IMR-90 (cell line): ENCODE data around the gene PALLD. TPM values are rescaled to one million over a fixed set of nuclear protein-coding genes. Genes with fewer than 3 reads are reported as not detected.
"Not testable (repeated sequence)": the region's sequence is repeated elsewhere in the genome, so short reads cannot be mapped to it uniquely, and the experiment has no call there.

Experiments
- ATAC-seq: fragments of 200-7000 bp; cut with Tn5 transposase; 2 replicates; pipeline ENCODE4 v1.9.1; 2020; ENCODE audit warnings: low read depth, mild to moderate bottlenecking, moderate library complexity
- BruUV-seq: library from RNA; stranded (reverse); fragments of 400-500 nt; replicated peaks from 2 replicates; lab custom pipeline; 2021; lab: Mats Ljungman, UMichigan
- CTCF ChIA-PET: fragments of 300-600 bp; formaldehyde crosslinking; extraction: SDS; loops from one replicate; lab custom pipeline; 2021; ENCODE audit warnings: antibody characterized with exemption; lab: Yijun Ruan, JAX
- POLR2A ChIA-PET: fragments of 300-600 bp; sonication (Branson Sonifier 250); formaldehyde crosslinking; loops from one replicate; lab custom pipeline; 2022; ENCODE audit warnings: antibody characterized with exemption; ENCODE audit not compliant: unreplicated experiment; lab: Charles Lee
- DNase-seq: peaks from one replicate; pipeline ENCODE4 v3.0.0; 2013
- H2AFZ ChIP-seq: replicated peaks from 2 replicates; pipeline ENCODE3; 2013; ENCODE audit warnings: low read length, mild to moderate bottlenecking; ENCODE audit not compliant: poor library complexity
- H2AK5ac ChIP-seq: 2 replicates; pipeline ENCODE4 v1.6.1; 2013; ENCODE audit warnings: low read depth, low read length, inconsistent platforms
- H2AK9ac ChIP-seq: replicated peaks from 2 replicates; pipeline ENCODE3; 2013; ENCODE audit warnings: mild to moderate bottlenecking, low read depth, low read length, moderate library complexity; ENCODE audit not compliant: poor library complexity
- H2BK120ac ChIP-seq: 2 replicates; pipeline ENCODE4 v1.6.1; 2013; ENCODE audit warnings: low read depth, low read length, inconsistent platforms
- H2BK15ac ChIP-seq: 3 replicates; pipeline ENCODE4 v1.6.1; 2013; ENCODE audit warnings: low read depth, low read length, inconsistent platforms
- H2BK20ac ChIP-seq: 2 replicates; pipeline ENCODE4 v1.6.1; 2013; ENCODE audit warnings: low read depth, mild to moderate bottlenecking, inconsistent platforms, low read length, moderate library complexity
- H2BK5ac ChIP-seq: 2 replicates; pipeline ENCODE4 v1.6.1; 2013; ENCODE audit warnings: mild to moderate bottlenecking, low read depth, low read length, inconsistent platforms; ENCODE audit not compliant: poor library complexity, severe bottlenecking
- H3K14ac ChIP-seq: replicated peaks from 2 replicates; pipeline ENCODE4 v1.6.1; 2013; ENCODE audit warnings: low read depth, low read length, inconsistent platforms
- H3K18ac ChIP-seq: 2 replicates; pipeline ENCODE4 v1.6.1; 2013; ENCODE audit warnings: low read depth, low read length, control low read depth
- H3K23ac ChIP-seq: 2 replicates; pipeline ENCODE4 v1.6.1; 2013; ENCODE audit warnings: low read depth, low read length, inconsistent platforms
- H3K27ac ChIP-seq: 2 replicates; pipeline ENCODE4 v1.5.1; 2013; ENCODE audit warnings: mild to moderate bottlenecking, control low read depth, low read length; ENCODE audit not compliant: insufficient read depth
- H3K27me3 ChIP-seq: 2 replicates; pipeline ENCODE4 v1.6.1; 2013; ENCODE audit warnings: low read length; ENCODE audit not compliant: control insufficient read depth, insufficient read depth
- H3K36me3 ChIP-seq: 2 replicates; pipeline ENCODE4 v1.6.1; 2013; ENCODE audit warnings: low read length, mixed read lengths; ENCODE audit not compliant: control insufficient read depth, insufficient read depth
- H3K4ac ChIP-seq: 2 replicates; pipeline ENCODE4 v1.6.1; 2013; ENCODE audit warnings: low read depth, low read length, inconsistent platforms
- H3K4me1 ChIP-seq: 2 replicates; pipeline ENCODE4 v1.6.1; 2013; ENCODE audit warnings: low read length, mixed read lengths; ENCODE audit not compliant: control insufficient read depth, insufficient read depth
- H3K4me2 ChIP-seq: 2 replicates; pipeline ENCODE4 v1.6.1; 2013; ENCODE audit warnings: low read depth, mild to moderate bottlenecking, control low read depth, low read length, moderate library complexity
- H3K4me3 ChIP-seq: 2 replicates; pipeline ENCODE4 v1.5.1; 2013; ENCODE audit warnings: low read depth, mild to moderate bottlenecking, control low read depth, low read length, moderate library complexity; ENCODE audit not compliant: insufficient read depth
- H3K56ac ChIP-seq: 2 replicates; pipeline ENCODE4 v1.6.1; 2013; ENCODE audit warnings: low read length, inconsistent platforms; ENCODE audit not compliant: insufficient read depth; ENCODE audit errors: extremely low read depth
- H3K79me1 ChIP-seq, 2 experiments: 2 replicates each; pipeline ENCODE4 v1.6.1; 2013; ENCODE audit warnings: low read length in 2 of 2, inconsistent platforms in 1 of 2, low read depth in 1 of 2
- H3K9ac ChIP-seq: 2 replicates; pipeline ENCODE4 v1.6.1; 2013; ENCODE audit warnings: low read depth, low read length, control low read depth
- H3K9me1 ChIP-seq: 2 replicates; pipeline ENCODE4 v1.6.1; 2013; ENCODE audit warnings: low read length, inconsistent platforms; ENCODE audit not compliant: insufficient read depth
- H3K9me3 ChIP-seq: 2 replicates; pipeline ENCODE4 v1.6.1; 2013; ENCODE audit warnings: low read length; ENCODE audit not compliant: control insufficient read depth, insufficient read depth
- H4K20me1 ChIP-seq: 2 replicates; pipeline ENCODE4 v1.6.1; 2013; ENCODE audit warnings: low read length, inconsistent platforms; ENCODE audit not compliant: insufficient read depth
- H4K5ac ChIP-seq: 2 replicates; pipeline ENCODE4 v1.6.1; 2013; ENCODE audit warnings: mild to moderate bottlenecking, low read depth, low read length, control low read depth
- H4K8ac ChIP-seq, 2 experiments: 2 replicates each; pipeline ENCODE4 v1.6.1; 2013; ENCODE audit warnings: low read depth in 2 of 2, low read length in 2 of 2, control low read depth in 1 of 2, inconsistent platforms in 1 of 2
- H4K91ac ChIP-seq: 2 replicates; pipeline ENCODE4 v1.6.1; 2013; ENCODE audit warnings: low read depth, low read length, inconsistent platforms; ENCODE audit not compliant: insufficient read depth
- MAFK ChIP-seq: IDR thresholded peaks from 2 replicates; pipeline ENCODE4 v1.6.1; 2012; ENCODE audit warnings: low read depth, low read length, improper control_type of control experiment
- WGBS, 2 experiments: methylation state at CpG; one replicate each; pipeline versions ENCODE4 v1.1.5 to v1.1.7; 2013; ENCODE audit warnings: missing lambda C conversion rate in 2 of 2; ENCODE audit not compliant: insufficient read length in 1 of 2; ENCODE audit errors: extremely low coverage in 2 of 2; 5-methylcytosine and 5-hydroxymethylcytosine counted together
- dilution Hi-C: fragments of 300-500 bp; cut with HindIII; formaldehyde crosslinking; loops from one replicate; pipeline ENCODE4 v1.14.3; 2018; ENCODE audit warnings: low sequenced_read_pairs; ENCODE audit not compliant: unreplicated experiment
- in situ Hi-C: fragments of 300-500 bp; cut with MboI; formaldehyde crosslinking; loops from 3 replicates; pipeline ENCODE4 v1.14.3; 2019; ENCODE audit warnings: low sequenced_read_pairs, inconsistent platforms, mixed read lengths
- intact Hi-C: fragments of 100-400 bp; cut with micrococcal nuclease; formaldehyde crosslinking; loops from 2 replicates; pipeline ENCODE4 v1.10.0; 2022
- polyA plus RNA-seq, 3 experiments: library from polyadenylated mRNA; depleted of rRNA; stranded (reverse); fragments of >200 nt; gene quantifications; 2 replicates each; pipeline ENCODE4 v1.2.3, GENCODE V29; 2012; ENCODE audit warnings: low replicate concordance in 1 of 3
- total RNA-seq: library from RNA; depleted of rRNA; stranded (reverse); fragments of >200 nt; gene quantifications from 2 replicates; pipeline ENCODE4 v1.2.3, GENCODE V29; 2012

PALLD gene
- total and polyA plus RNA-seq, 2 of the 4 experiments (the other 2 are of a cell fraction) = 91.0 to 91.9 TPM

DNA sequence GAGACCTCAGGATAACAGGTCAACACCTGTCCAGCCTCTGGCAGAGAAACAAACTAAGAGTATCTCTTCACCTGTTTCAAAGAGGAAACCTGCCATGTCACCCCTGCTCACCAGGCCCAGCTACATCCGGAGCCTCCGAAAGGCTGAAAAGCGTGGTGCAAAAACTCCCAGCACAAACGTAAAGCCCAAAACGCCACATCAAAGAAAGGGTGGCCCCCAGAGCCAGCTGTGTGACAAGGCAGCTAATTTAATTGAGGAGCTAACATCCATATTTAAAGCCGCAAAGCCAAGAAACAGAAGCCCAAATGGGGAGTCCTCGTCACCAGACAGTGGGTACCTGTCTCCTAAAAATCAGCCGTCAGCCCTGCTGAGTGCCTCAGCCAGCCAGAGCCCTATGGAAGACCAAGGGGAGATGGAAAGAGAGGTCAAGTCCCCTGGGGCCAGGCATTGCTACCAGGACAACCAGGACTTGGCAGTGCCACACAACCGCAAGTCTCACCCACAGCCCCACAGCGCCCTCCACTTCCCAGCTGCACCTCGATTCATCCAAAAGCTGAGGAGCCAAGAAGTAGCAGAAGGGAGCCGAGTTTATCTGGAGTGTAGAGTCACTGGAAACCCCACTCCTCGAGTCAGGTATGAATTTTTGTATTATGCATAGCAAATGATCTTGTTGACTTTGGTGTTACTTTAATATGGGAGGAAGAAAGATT lies 15.1 kb downstream of the PALLD start:
- Histone ChIP-seq H3K18ac (no peak overlapping the region), H3K4me3 (no peak overlapping the region), H3K27ac (no peak overlapping the region), H3K23ac (no peak overlapping the region), H2BK20ac (peak overlapping the region; percentile 32; the same call in 1 of the 2 replicates), H3K56ac (no peak overlapping the region), H3K9me1 (0 out of 2 replicates have a peak, but pooled peaks cover 3% of the 10 kb centered on the region), H2BK5ac (no peak overlapping the region), H4K20me1 (no peaks in the 10 kb centered on the region), H3K14ac (no peak overlapping the region), H3K36me3 (no peaks in the 10 kb centered on the region), H3K4ac (no peak overlapping the region; the same call in 1 of the 2 replicates), H2AFZ (no peak overlapping the region), H3K4me1 (peaks cover 5% of the 10 kb centered on the region), H3K27me3 (no peaks in the 10 kb centered on the region), H3K9me3 (no peaks in the 10 kb centered on the region), H4K5ac (no peak overlapping the region), H4K8ac (no peak overlapping the region), H2BK120ac (no peak overlapping the region), H2AK5ac (peak overlapping the region; percentile 35), H4K91ac (no peak overlapping the region; the same call in 1 of the 2 replicates), H2AK9ac (no peak overlapping the region), H3K4me2 (no peak overlapping the region), H2BK15ac (0 out of 3 replicates have a peak overlapping the region, but pooled peaks have one; percentile 28), H3K79me1 (no peaks in the 10 kb centered on the region), H3K9ac (no peak overlapping the region)
- POLR2A ChIA-PET = no interaction called here
- in situ Hi-C loops (loop anchor here (10.0 to 25.0 kb wide), 3 partner anchors 100 to 493 kb away; no protein-coding TSS in a partner anchor), dilution Hi-C loops (no loop called here), intact Hi-C loops (loop anchor here (2.0 to 10.0 kb wide), 4 partner anchors 121 to 333 kb away; no protein-coding TSS in a partner anchor)
- ATAC-seq (no peak), DNase-seq (no peak)
- no peak for TF ChIP-seq MAFK
- CTCF ChIA-PET = no interaction called here
- 97% methylated on average over 9 of the region's 13 CpGs; no CpG with 5 or more reads in 1 of the 2 experiments for WGBS, 2 experiments
- BruUV-seq = no TSS peak

DNA sequence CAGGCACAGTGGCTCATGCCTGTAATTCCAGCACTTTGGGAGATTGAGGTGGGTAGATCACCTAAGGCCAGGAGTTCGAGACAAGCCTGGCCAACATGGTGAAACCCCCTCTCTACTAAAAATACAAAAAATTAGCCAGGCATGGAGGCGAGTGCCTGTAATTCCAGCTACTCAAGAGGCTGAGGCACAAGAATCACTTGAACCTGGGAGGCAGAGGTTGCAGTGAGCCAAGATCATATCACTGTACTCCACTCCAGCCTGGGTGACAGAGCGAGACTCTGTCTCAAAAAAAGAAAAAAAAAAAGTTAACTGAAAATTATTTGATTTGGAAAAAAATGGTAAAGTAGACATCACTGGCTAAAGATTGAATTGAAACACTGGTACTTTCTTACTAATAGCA lies 17.0 kb downstream of the PALLD start:
- intact Hi-C loops (loop anchor here (2.0 to 10.0 kb wide), 5 partner anchors 71 to 331 kb away; no protein-coding TSS in a partner anchor), in situ Hi-C loops (loop anchor here (10.0 to 25.0 kb wide), 3 partner anchors 102 to 491 kb away; no protein-coding TSS in a partner anchor)
- Histone ChIP-seq H2BK120ac (peak overlapping the region; percentile 80), H4K91ac (peak overlapping the region; percentile 21; the same call in 1 of the 2 replicates)
- H2BK15ac ChIP-seq, H2AFZ ChIP-seq, H2BK20ac ChIP-seq, H3K56ac ChIP-seq, H3K27ac ChIP-seq, H2BK5ac ChIP-seq, DNase-seq, H4K5ac ChIP-seq, H4K20me1 ChIP-seq, H3K23ac ChIP-seq, H3K79me1 ChIP-seq, H2AK9ac ChIP-seq, dilution Hi-C loops, H3K14ac ChIP-seq, H3K36me3 ChIP-seq, H3K9ac ChIP-seq, H3K9me3 ChIP-seq, ATAC-seq, H2AK5ac ChIP-seq, H3K18ac ChIP-seq, H3K27me3 ChIP-seq, H3K4me3 ChIP-seq, H3K4me2 ChIP-seq, H3K4ac ChIP-seq, H3K4me1 ChIP-seq, H4K8ac ChIP-seq, POLR2A ChIA-PET, H3K9me1 ChIP-seq, BruUV-seq: not testable (repeated sequence)
- CTCF ChIA-PET = interaction anchor here (0.6 to 1.1 kb wide), 7 partner anchors 36 to 318 kb away, joined by 3 to 5 read pairs (median 3); no protein-coding TSS in a partner anchor
- 83% methylated on average over 1 of the region's 3 CpGs; no CpG with 5 or more reads in 1 of the 2 experiments for whole genome bisulfite sequencing, 2 experiments
